Sigmoid colon (tissue), 7 donors: ENCODE results near the gene PRMT1. TPM values are rescaled to one million over a fixed set of nuclear protein-coding genes. Genes with fewer than 3 reads are reported as not detected.
"Not testable (repeated sequence)": the region's sequence is repeated elsewhere in the genome, so short reads cannot be mapped to it uniquely, and the experiment has no call there.

ENCODE experiments used
- DNase-seq: peaks from one replicate; pipeline ENCODE4 v3.0.0-alpha.2; 2019
- H3K27ac ChIP-seq, 4 donors: fragments of 200-600 bp; sonication (generic); one replicate each; pipeline ENCODE4 v1.5.1; 2016 to 2019; ENCODE audit warnings: mild to moderate bottlenecking in 1 of 4
- H3K27me3 ChIP-seq, 3 donors: fragments of 200-600 bp; sonication (generic); one replicate each; pipeline ENCODE4 v1.5.1; 2019; ENCODE audit warnings: mild to moderate bottlenecking in 1 of 3
- H3K36me3 ChIP-seq, 4 donors: fragments of 200-600 bp; sonication (generic); one replicate each; pipeline ENCODE4 v1.5.1; 2016 to 2019
- H3K4me1 ChIP-seq, 4 donors: fragments of 200-600 bp; sonication (generic); one replicate each; pipeline ENCODE4 v1.5.1; 2017 to 2019
- H3K4me3 ChIP-seq, 4 donors: fragments of 200-600 bp; sonication (generic); one replicate each; pipeline ENCODE4 v1.5.1; 2017 to 2019; ENCODE audit warnings: mild to moderate bottlenecking in 2 of 4, moderate library complexity in 1 of 4
- H3K9me3 ChIP-seq, 4 donors: fragments of 200-600 bp in 3 of 4; sonication (generic) in 3 of 4; one replicate each; pipeline versions ENCODE4 v1.5.1 to v1.6.1; 2013 to 2019
- EP300 ChIP-seq, 4 donors: sonication (generic); formaldehyde crosslinking; IDR thresholded peaks; one replicate each; pipeline ENCODE4 v1.6.1; 2017; ENCODE audit warnings: antibody characterized with exemption in 4 of 4
- POLR2A ChIP-seq, 2 donors: fragments of 450-650 bp; IDR thresholded peaks; one replicate each; pipeline ENCODE4 v1.6.1; 2016; ENCODE audit warnings: antibody characterized with exemption in 2 of 2, mild to moderate bottlenecking in 2 of 2, moderate library complexity in 2 of 2
- POLR2AphosphoS5 ChIP-seq, 4 donors: sonication (generic); formaldehyde crosslinking; IDR thresholded peaks; one replicate each; pipeline ENCODE4 v1.6.1; 2017; ENCODE audit warnings: antibody characterized with exemption in 4 of 4
- WGBS, 2 donors: extraction: QIAGEN DNeasy Blood & Tissue Kit; methylation state at CpG; one replicate each; pipeline ENCODE4 v1.1.7; 2013; 5-methylcytosine and 5-hydroxymethylcytosine counted together
- intact Hi-C: fragments of 100-400 bp; cut with DNase I; formaldehyde crosslinking; loops from one replicate; pipeline ENCODE4 v1.15.1; 2023
- polyA plus RNA-seq, 3 donors: library from polyadenylated mRNA; stranded (reverse); fragments of 200-250 nt; gene quantifications; one replicate each; pipeline ENCODE4 v1.2.3, GENCODE V29; 2013
- total RNA-seq, 4 donors: library from RNA; depleted of rRNA; stranded (reverse); fragments of >200 nt; gene quantifications; one replicate each; pipeline ENCODE4 v1.1.0, GENCODE V29; 2016
- TF ChIP-seq, protein P1 (sequence below), 4 experiments: fragments of 450-650 bp in 3 of 4; fragments of 200-600 bp in 1 of 4; IDR thresholded peaks; one replicate each; pipeline ENCODE4 v1.5.1; 2016 to 2019; ENCODE audit warnings: antibody characterized with exemption in 4 of 4, mild to moderate bottlenecking in 3 of 4, moderate library complexity in 2 of 4
- donor health status: healthy with polysubstance abuse.
- donor health status: Bipolar disorder and iron deficiency.
- donor health status: healthy.

PRMT1 gene
- total and polyA plus RNA-seq, 7 donors = 84.1 to 175 (median 148) TPM

DNA sequence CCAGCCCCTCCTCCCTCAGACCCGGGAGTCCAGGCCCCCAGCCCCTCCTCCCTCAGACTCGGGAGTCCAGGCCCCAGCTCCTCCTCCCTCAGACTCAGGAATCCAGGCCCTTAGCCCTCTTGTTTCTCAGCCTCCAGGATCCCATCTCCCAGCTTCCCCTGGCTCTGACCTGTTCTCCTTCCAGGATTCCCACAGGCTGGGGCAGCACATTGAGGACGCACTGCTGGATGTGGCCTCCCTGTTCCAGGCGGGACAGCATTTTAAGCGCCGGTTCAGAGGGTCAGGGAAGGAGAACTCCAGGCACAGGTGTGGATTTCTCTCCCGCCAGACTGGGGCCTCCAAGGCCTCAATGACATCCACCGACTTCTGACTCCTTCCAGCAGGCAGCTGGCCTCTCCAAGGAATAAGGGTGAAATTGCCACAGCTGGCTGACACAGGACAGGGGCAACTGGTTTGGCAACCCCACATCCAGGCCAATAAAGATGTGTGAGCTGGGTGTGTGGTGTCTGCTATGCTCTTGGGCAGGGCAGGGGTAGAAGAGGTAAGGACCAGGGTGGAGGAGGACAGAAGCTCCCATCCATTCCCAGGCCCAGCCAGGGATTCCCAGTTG is 36.3 kb downstream of the PRMT1 start:
- no peak overlapping the region for H3K27ac ChIP-seq
- no peaks in the 10 kb centered on the region for H3K27me3 ChIP-seq
- H3K9me3 ChIP-seq = no peaks in the 10 kb centered on the region
- H3K4me1 ChIP-seq = no peaks in the 10 kb centered on the region
- WGBS, 2 donors = 36 to 68% methylated on average over 8 of the region's 8 CpGs
- intact Hi-C loops = no loop called here
- no peaks in the 10 kb centered on the region for H3K36me3 ChIP-seq
- DNase-seq = no peak
- no peak overlapping the region for H3K4me3 ChIP-seq
- TF ChIP-seq POLR2A (IDR thresholded peaks at IDR 0.05) (no peak), POLR2AphosphoS5 (IDR thresholded peaks at IDR 0.05) (no peak), EP300 (IDR thresholded peaks at IDR 0.05) (no peak)
- TF ChIP-seq, protein P1, sequence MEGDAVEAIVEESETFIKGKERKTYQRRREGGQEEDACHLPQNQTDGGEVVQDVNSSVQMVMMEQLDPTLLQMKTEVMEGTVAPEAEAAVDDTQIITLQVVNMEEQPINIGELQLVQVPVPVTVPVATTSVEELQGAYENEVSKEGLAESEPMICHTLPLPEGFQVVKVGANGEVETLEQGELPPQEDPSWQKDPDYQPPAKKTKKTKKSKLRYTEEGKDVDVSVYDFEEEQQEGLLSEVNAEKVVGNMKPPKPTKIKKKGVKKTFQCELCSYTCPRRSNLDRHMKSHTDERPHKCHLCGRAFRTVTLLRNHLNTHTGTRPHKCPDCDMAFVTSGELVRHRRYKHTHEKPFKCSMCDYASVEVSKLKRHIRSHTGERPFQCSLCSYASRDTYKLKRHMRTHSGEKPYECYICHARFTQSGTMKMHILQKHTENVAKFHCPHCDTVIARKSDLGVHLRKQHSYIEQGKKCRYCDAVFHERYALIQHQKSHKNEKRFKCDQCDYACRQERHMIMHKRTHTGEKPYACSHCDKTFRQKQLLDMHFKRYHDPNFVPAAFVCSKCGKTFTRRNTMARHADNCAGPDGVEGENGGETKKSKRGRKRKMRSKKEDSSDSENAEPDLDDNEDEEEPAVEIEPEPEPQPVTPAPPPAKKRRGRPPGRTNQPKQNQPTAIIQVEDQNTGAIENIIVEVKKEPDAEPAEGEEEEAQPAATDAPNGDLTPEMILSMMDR (IDR thresholded peaks at IDR 0.05) = no peak

DNA sequence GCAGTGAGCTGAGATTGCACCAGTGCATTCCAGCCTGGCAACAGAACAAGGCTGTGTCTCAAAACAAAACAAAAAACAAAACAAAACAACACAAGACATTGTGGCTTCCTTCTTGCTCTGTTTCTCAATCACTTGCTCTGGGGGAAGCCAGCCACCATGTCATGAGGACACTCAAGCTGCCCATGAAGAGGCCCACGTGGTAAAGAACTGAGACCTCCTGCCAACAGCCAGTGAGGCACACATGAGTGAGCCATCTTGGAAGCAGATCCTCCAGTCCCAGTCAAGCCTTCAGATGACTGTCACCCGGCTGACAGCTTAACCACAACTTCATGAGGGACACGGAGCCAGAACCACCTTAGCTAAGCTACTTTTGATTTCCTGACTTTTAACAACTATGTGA is 39.1 kb downstream of the PRMT1 start:
- Histone ChIP-seq H3K9me3 (no peaks in the 10 kb centered on the region), H3K4me3 (no peak overlapping the region), H3K36me3 (no peaks in the 10 kb centered on the region), H3K27ac (no peak overlapping the region), H3K27me3 (no peaks in the 10 kb centered on the region), H3K4me1 (no peaks in the 10 kb centered on the region)
- WGBS, 2 donors = 72 to 75% methylated on average over 3 of the region's 3 CpGs
- DNase-seq = no peak
- intact Hi-C loops = no loop called here
- TF ChIP-seq, protein P1 (IDR thresholded peaks at IDR 0.05) = no peak
- no peak for TF ChIP-seq EP300 (IDR thresholded peaks at IDR 0.05)
- TF ChIP-seq POLR2A (IDR thresholded peaks at IDR 0.05) = no peak

DNA sequence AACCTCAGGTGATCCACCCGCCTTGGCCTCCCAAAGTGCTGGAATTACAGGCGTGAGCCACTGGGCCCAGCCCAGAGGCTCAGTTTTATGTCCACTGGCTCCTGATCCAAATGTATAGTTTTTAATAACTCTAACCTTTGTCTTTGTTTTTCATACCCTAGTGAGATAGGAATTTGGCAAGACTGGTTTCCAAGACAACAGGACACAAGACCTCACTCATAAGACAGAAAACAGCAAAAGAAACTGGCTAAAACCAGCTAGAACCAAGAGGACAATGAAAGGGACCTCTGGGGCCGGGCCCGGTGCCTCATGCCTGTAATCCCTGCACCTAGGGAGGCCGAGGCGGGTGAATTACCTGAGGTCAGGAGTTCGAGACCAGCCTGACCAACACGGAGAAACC is 41.4 kb downstream of the PRMT1 start:
- Histone ChIP-seq H3K9me3 (no peaks in the 10 kb centered on the region), H3K36me3 (no peaks in the 10 kb centered on the region), H3K27ac (peak overlapping the region in 1 of 4 donors; percentile 34), H3K27me3 (no peaks in the 10 kb centered on the region), H3K4me3 (no peak overlapping the region), H3K4me1 (no peaks in the 10 kb centered on the region)
- 73 to 87% methylated on average over 8 of the region's 8 CpGs for WGBS, 2 donors
- no peak for TF ChIP-seq EP300 (IDR thresholded peaks at IDR 0.05)
- TF ChIP-seq, protein P1 (IDR thresholded peaks at IDR 0.05) = no peak
- TF ChIP-seq POLR2AphosphoS5 (IDR thresholded peaks at IDR 0.05) = no peak
- no peak for TF ChIP-seq POLR2A (IDR thresholded peaks at IDR 0.05)
- intact Hi-C loops = no loop called here
- no peak for DNase-seq

DNA sequence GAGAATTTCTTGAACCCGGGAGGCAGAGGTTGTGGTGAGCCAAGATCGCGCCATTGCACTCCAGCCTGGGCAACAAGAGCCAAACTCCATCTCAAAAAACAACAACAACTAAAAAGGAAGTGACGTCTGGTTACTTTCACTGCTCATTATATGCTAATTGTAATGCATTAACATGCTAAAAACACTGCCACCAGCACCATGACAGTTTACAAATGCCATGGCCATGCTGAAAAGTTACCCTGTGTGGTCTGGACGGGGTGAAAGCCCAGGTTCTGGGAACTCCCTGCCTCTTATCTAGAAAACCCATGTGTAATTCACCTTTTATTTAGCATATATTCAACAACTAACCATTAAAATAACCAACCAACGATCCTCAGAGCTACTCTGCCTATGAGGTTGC is 41.9 kb downstream of the PRMT1 start:
- 63 to 82% methylated on average over 6 of the region's 6 CpGs for WGBS, 2 donors
- Histone ChIP-seq H3K9me3 (no peaks in the 10 kb centered on the region), H3K27ac (peak overlapping the region in 1 of 4 donors; percentile 34), H3K4me3 (no peak overlapping the region), H3K4me1 (no peaks in the 10 kb centered on the region), H3K27me3 (no peaks in the 10 kb centered on the region), H3K36me3 (no peaks in the 10 kb centered on the region)
- intact Hi-C loops = no loop called here
- no peak for TF ChIP-seq POLR2AphosphoS5 (IDR thresholded peaks at IDR 0.05)
- TF ChIP-seq EP300 (IDR thresholded peaks at IDR 0.05) = no peak
- TF ChIP-seq, protein P1 (IDR thresholded peaks at IDR 0.05) = no peak
- TF ChIP-seq POLR2A (IDR thresholded peaks at IDR 0.05) = no peak
- DNase-seq = no peak

- intact Hi-C loops, H3K4me3 ChIP-seq, H3K9me3 ChIP-seq, H3K27me3 ChIP-seq, H3K4me1 ChIP-seq, H3K36me3 ChIP-seq, DNase-seq, H3K27ac ChIP-seq: not testable (repeated sequence)
- WGBS, 2 donors = 76 to 82% methylated on average over 22 of the region's 22 CpGs
These were observed 42.3 kb downstream of the PRMT1 start for GRCh38 chr19:49719420-49719819.
